Measurements from ENCODE around the gene LRRC4B. TPM values are rescaled to one million over a fixed set of nuclear protein-coding genes. Genes with fewer than 3 reads are reported as not detected.
A peak's percentile ranks its signal among the peaks of the same experiment; 100 is the strongest.

Gene LRRC4B
- total and polyA plus RNA-seq, 2 of the 13 experiments (the other 11 are each of a cell fraction or from before 2014, with no cell fraction given), result not detected

DNA sequence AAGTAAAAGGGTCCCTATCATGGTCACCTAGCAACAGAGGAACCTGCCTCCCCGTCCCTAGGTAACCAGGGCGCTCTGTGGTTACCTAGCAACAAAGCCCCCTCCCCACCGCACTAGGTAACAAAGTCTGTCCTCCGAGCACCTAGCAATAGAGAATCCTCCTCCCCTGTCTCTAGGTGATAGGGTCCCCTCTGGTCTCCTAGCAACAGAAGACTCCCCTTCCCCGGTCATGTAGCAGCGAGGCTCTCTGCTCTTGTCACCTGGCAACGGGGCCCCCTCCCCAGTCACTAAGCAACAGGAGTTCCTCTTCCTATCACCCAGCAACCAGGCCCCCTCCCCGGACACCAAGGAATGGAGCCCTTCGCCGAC is 57.6 kb downstream of the LRRC4B start:
- H3K27me3 ChIP-seq (ENCODE audit: control insufficient read depth in 1 of 2, insufficient read depth in 2 of 2, low read length in 2 of 2), result no peaks in the 10 kb centered on the region; a peak in 3 of 5 replicates
- DNase-seq (ENCODE audit: low spot score) (no peak), ATAC-seq (no peak), FAIRE-seq (no peak)
- H2AFZ ChIP-seq (ENCODE audit: low read length), result no peak overlapping the region
- ChIA-PET POLR2A (interaction anchor here (1.1 to 1.2 kb wide), 2 partner anchors 127 to 161 kb away, joined by 3 to 4 read pairs; partner anchors contain the start of gene POLD1), CTCF (ENCODE audit: low intra/inter-chr PET ratio, low total read pairs) (no interaction called here)
- TF ChIP-seq HIVEP1 (CRISPR knock-in tag; IDR thresholded peaks at IDR 0.05), result no peak
- TF ChIP-seq ZNF343 (CRISPR knock-in tag; IDR thresholded peaks at IDR 0.05), result no peak
- TF ChIP-seq, protein P1, sequence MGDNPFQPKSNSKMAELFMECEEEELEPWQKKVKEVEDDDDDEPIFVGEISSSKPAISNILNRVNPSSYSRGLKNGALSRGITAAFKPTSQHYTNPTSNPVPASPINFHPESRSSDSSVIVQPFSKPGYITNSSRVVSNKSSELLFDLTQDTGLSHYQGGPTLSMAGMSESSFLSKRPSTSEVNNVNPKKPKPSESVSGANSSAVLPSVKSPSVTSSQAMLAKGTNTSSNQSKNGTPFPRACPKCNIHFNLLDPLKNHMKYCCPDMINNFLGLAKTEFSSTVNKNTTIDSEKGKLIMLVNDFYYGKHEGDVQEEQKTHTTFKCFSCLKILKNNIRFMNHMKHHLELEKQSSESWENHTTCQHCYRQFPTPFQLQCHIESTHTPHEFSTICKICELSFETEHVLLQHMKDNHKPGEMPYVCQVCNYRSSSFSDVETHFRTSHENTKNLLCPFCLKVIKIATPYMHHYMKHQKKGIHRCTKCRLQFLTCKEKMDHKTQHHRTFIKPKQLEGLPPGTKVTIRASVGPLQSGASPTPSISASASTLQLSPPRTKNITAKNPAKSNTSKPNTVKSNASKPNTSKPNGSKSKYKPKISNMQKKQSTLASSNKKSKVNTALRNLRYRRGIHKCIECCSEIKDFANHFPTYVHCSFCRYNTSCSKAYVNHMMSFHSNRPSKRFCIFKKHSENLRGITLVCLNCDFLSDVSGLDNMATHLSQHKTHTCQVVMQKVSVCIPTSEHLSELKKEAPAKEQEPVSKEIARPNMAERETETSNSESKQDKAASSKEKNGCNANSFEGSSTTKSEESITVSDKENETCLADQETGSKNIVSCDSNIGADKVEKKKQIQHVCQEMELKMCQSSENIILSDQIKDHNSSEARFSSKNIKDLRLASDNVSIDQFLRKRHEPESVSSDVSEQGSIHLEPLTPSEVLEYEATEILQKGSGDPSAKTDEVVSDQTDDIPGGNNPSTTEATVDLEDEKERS (CRISPR knock-in tag; IDR thresholded peaks at IDR 0.05), result no peak
- peak; percentile 75 for TF ChIP-seq RFX1 (IDR thresholded peaks at IDR 0.05)
- no peak for TF ChIP-seq ZSCAN31 (CRISPR knock-in tag; IDR thresholded peaks at IDR 0.05; ENCODE audit: low read depth)
- no peak for TF ChIP-seq HBP1 (CRISPR knock-in tag; IDR thresholded peaks at IDR 0.05; ENCODE audit: low read depth)
- TF ChIP-seq RFX3 (CRISPR knock-in tag; IDR thresholded peaks at IDR 0.05), result peak; percentile 37; the same call in 1 of the 2 replicates
- TF ChIP-seq ZNF780A (CRISPR knock-in tag; IDR thresholded peaks at IDR 0.05), result no peak
- peak overlapping the region; percentile 37 to 71 (median 63); a peak in 5 of 6 replicates for H3K4me3 ChIP-seq (replicated peaks in 1 of 3; ENCODE audit: insufficient read depth in 1 of 3, low read depth in 2 of 3, low read length in 3 of 3)
- H4K20me1 ChIP-seq (ENCODE audit: insufficient read depth, low read length), result no peaks in the 10 kb centered on the region
- H3K79me2 ChIP-seq (ENCODE audit: insufficient read depth, low read length), result no peaks in the 10 kb centered on the region
- no peaks in the 10 kb centered on the region for H3K36me3 ChIP-seq (replicated peaks in 1 of 2; ENCODE audit: control insufficient read depth in 1 of 2, insufficient read depth in 2 of 2, low read length in 2 of 2)
- no TSS peak for BruUV-seq (replicated peaks)
- 49% methylated on average over 10 of the region's 10 CpGs for WGBS (ENCODE audit: low lambda C conversion rate)
- peak overlapping the region; percentile 45 for H3K9ac ChIP-seq (ENCODE audit: insufficient read depth, low read depth, low read length)
- H3K4me1 ChIP-seq (ENCODE audit: insufficient read depth, low read length), result peaks cover 29% of the 10 kb centered on the region
- peak overlapping the region; percentile 60 for H3K4me2 ChIP-seq (ENCODE audit: low read depth, low read length)
- intact Hi-C loops (cut with micrococcal nuclease; ENCODE audit: unreplicated experiment), result no loop called here
- H3K9me3 ChIP-seq (ENCODE audit: low read length), result no peaks in the 10 kb centered on the region
- no peak overlapping the region for H3K27ac ChIP-seq (ENCODE audit: extremely low read length, insufficient read depth, low read length)
- in situ Hi-C loops (cut with HindIII; ENCODE audit: extremely low pct_ligation_motif_present, low pct_unique_long_range_greater_than_20kb), result no loop called here

Data from HepG2 (cell line).